Measurements from ENCODE around the gene OR4P4. TPM values are rescaled to one million over a fixed set of nuclear protein-coding genes. Genes with fewer than 3 reads are reported as not detected.

The OR4P4 gene
- total and polyA plus RNA-seq, 4 donors = not detected

DNA sequence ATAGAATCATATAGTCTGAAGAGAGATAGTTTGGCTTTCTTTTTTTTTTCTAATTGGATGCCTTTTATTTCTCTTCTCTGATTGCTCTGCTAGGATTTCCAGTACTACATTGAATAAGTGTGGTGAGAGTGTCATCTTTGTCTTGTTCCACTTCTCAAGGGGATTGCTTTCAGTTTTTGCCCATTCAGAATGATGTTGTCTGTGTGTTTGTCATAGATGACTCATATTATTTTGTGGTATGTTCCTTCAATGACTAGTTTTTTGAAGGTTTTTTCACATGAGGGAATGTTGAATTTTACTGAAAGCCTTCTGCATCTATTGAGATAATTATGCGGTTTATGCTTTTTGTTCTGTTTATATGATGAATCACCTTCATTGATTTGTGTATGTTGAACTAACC is 10.4 kb upstream of the OR4P4 start:
- Histone ChIP-seq H3K4me3 (ENCODE audit: low read depth in 1 of 3, low read length in 3 of 3) (no peak overlapping the region), H3K9me3 (ENCODE audit: control insufficient read depth in 4 of 4, low read length in 3 of 4) (peaks cover 0 to 4% (median under 1%) of the 10 kb centered on the region in 4 donors), H3K4me1 (ENCODE audit: control insufficient read depth in 4 of 4, insufficient read depth in 4 of 4, low read length in 3 of 4) (no peaks in the 10 kb centered on the region), H3K9ac (ENCODE audit: low read depth in 1 of 2, low read length in 2 of 2) (no peak overlapping the region), H3K27me3 (ENCODE audit: control insufficient read depth in 4 of 4, insufficient read depth in 4 of 4, low read length in 3 of 4) (no peaks in the 10 kb centered on the region), H3K36me3 (ENCODE audit: control insufficient read depth in 4 of 4, insufficient read depth in 3 of 4, low read depth in 1 of 4, low read length in 3 of 4) (no peaks in the 10 kb centered on the region), H3K27ac (ENCODE audit: low read depth in 1 of 2, low read length in 2 of 2) (no peak overlapping the region)
- 78% methylated on average over 1 of the region's 1 CpG for WGBS
- no peak for DNase-seq (ENCODE audit: low spot score)
- TF ChIP-seq FOXA2 (IDR thresholded peaks at IDR 0.05) (no peak), ZBTB33 (IDR thresholded peaks at IDR 0.05) (no peak), JUND (IDR thresholded peaks at IDR 0.05) (no peak), RXRA (IDR thresholded peaks at IDR 0.05) (no peak), RAD21 (IDR thresholded peaks at IDR 0.05) (no peak), NR2F2 (IDR thresholded peaks at IDR 0.05) (no peak), EGR1 (IDR thresholded peaks at IDR 0.05; ENCODE audit: low read depth in 2 of 2) (no peak), YY1 (IDR thresholded peaks at IDR 0.05) (no peak), FOXA1 (IDR thresholded peaks at IDR 0.05) (no peak), HNF4G (IDR thresholded peaks at IDR 0.05) (no peak), GABPA (IDR thresholded peaks at IDR 0.05 in 1 of 2, conservative IDR thresholded peaks at IDR 0.05 in 1 of 2) (no peak), REST (IDR thresholded peaks at IDR 0.05) (no peak), HNF4A (conservative IDR thresholded peaks at IDR 0.05) (no peak), TAF1 (conservative IDR thresholded peaks at IDR 0.05) (no peak), ATF3 (IDR thresholded peaks at IDR 0.05) (no peak), SP1 (IDR thresholded peaks at IDR 0.05) (no peak)
- TF ChIP-seq, protein P1, sequence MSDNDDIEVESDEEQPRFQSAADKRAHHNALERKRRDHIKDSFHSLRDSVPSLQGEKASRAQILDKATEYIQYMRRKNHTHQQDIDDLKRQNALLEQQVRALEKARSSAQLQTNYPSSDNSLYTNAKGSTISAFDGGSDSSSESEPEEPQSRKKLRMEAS (IDR thresholded peaks at IDR 0.05) = no peak
- TF ChIP-seq, protein P2, sequence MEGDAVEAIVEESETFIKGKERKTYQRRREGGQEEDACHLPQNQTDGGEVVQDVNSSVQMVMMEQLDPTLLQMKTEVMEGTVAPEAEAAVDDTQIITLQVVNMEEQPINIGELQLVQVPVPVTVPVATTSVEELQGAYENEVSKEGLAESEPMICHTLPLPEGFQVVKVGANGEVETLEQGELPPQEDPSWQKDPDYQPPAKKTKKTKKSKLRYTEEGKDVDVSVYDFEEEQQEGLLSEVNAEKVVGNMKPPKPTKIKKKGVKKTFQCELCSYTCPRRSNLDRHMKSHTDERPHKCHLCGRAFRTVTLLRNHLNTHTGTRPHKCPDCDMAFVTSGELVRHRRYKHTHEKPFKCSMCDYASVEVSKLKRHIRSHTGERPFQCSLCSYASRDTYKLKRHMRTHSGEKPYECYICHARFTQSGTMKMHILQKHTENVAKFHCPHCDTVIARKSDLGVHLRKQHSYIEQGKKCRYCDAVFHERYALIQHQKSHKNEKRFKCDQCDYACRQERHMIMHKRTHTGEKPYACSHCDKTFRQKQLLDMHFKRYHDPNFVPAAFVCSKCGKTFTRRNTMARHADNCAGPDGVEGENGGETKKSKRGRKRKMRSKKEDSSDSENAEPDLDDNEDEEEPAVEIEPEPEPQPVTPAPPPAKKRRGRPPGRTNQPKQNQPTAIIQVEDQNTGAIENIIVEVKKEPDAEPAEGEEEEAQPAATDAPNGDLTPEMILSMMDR (IDR thresholded peaks at IDR 0.05; ENCODE audit: low read depth, low read length, missing input control) = no peak

Data from liver (tissue), 9 donors.